Stimulated activated CD4-positive, alpha-beta T cell treated with anti-CD3 and anti-CD28 coated beads, Interleukin-12 subunit alpha, Interleukin-12 subunit beta, amount 100 ng/mL, for 24 hours (primary cell): ENCODE results near the gene LRBA.
"Not testable (repeated sequence)": the region's sequence is repeated elsewhere in the genome, so short reads cannot be mapped to it uniquely, and the experiment has no call there.

Experiments
- DNase-seq, 2 experiments: peaks; one replicate each; pipeline ENCODE4 v3.0.0-alpha.2; 2020; ENCODE audit warnings: low read depth in 2 of 2

Gene LRBA

GRCh38 chr4:150943126-150943525, 72.0 kb downstream of the LRBA start:
- no peak for DNase-seq

DNA sequence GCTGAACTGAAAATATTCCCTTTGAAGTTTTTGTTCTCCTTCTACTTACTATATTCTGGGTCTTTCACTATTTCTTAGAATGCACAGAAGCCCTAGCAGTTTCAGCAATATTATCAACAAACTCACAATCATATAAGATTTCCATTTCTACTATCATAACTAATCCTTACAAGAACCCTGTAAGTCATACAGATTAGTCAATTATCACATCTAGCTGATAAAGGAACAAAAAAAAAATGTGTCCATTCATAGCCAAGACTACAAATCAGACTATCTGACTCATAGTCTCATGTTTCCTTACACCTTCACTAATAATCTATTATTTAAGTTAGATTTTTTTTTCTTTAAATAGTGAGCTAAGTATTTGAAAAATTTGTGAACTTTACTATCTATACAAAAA, 72.5 kb downstream of the LRBA start:
- no peak for DNase-seq

GRCh38 chr4:150940123-150940522, 75.0 kb downstream of the LRBA start:
- DNase-seq: no peak

GRCh38 chr4:150939530-150939929, 75.6 kb downstream of the LRBA start:
- DNase-seq: no peak

GRCh38 chr4:150938873-150939499, 76.1 kb downstream of the LRBA start:
- DNase-seq: no peak

DNA sequence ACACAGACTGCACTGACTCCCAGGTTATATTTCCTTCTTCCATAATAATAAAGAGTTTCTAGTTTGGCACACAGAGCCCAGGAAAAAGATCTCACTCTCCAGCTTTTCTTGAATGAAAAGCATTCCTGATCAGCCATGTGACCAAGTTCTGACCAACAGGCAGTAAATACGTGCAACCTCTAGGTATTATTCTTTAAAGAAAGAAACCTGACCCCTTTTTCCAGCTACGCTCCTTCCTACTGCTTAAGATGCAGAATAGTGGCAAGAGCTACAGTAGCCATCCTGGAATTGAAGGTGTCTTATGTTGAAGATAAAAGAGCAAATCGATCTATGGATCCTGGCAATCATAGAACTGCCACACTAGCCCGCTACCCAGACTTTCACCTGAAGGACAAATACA, 76.7 kb downstream of the LRBA start:
- no peak for DNase-seq

- DNase-seq: no peak
These were observed 81.1 kb downstream of the LRBA start for GRCh38 chr4:150934022-150934421.

- no peak for DNase-seq
These were observed 83.3 kb downstream of the LRBA start for GRCh38 chr4:150931796-150932195.

DNA sequence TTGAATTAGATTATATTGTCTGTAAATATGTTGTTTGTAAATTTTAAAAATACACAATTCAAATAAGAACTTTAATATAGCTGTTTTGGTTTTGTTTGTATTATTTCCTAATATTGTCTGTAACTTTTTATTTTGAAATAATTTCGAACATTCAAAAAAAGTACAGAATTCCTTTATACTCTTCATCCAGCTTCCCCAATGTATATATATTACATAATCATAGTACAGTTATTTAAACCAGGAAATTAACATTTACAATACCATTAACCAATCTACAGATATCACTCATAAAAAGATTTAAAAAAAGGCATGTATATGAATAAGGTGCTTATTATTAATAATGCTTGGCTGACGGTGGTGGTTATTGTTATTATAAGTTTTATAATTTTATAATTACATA, 84.1 kb downstream of the LRBA start:
- no peak for DNase-seq

DNA sequence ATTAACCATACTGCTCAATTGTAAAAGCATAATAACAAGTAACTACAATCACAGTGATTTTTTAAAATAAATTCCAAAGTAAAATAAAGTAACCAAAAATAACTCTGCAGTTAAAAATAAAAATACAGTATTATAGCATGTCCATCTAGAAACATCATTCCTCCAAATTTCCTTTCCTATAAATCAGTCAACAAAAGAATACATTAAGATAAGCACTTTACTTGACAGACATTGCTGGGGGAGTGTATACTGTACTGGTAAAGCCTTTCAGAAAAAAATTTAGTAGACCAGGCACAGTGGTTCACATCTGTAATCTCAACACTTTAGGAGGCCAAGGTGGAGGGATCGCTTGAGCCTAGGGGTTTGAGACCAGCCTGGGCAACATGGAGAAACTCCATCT, 91.1 kb downstream of the LRBA start:
- no peak for DNase-seq

DNA sequence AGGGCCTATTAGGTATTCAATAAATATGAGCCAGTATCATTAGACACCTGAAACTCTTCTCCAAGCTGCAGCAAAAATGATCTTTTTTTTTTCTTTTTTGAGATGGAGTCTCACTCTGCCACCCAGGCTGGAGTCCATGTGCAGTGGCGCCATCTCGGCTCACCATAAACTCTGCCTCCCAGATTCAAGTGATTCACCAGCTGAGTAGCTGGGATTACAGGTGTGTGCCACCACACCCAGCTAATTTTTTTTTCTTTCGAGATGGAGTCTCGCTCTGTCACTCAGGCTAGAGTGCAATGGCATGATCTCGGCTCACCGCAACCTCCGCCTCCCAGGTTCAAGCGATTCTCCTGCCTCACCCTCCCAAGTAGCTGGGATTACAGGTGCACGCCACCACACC, 93.6 kb downstream of the LRBA start:
- DNase-seq: not testable (repeated sequence)

GRCh38 chr4:150918562-150918961, 96.5 kb downstream of the LRBA start:
- DNase-seq: not testable (repeated sequence)

DNA sequence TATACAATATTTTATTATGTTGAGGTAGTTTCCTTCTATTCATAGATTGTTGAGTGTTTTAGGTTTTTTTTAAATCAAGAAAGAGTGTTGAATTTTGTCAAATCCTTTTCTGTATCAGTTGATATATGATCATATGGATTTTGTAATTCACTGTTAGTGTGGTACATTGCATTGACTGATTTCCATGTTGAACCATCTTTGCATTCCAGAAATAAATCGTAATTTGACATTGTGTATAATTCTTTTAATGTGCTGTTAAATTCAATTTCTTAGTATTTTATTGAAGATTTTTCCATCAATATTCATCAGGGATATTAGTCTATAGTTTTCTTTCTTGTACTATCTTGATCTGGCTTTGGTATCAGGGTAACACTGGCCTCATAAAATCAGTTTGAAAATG, 103.8 kb downstream of the LRBA start:
- no peak for DNase-seq

DNA sequence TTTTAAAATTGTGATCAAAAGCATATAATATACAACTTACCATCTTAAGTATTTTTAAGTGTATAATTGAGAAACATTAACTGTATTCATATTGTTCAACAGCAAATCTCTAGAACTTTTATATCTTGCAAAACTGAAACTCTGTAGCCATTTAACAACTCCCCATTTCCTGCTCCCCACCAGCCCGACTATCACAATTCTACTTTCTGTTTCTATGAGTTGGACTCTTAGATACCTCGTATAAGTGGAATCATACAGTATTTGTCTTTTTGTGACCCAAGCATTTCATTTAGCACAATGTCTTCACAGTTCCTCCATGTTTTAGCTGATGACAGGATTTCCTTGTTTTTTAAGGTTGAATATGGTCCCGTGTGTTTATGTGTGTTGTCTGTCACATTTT, 106.0 kb downstream of the LRBA start:
- DNase-seq: no peak

GRCh38 chr4:150906987-150907633, 108.0 kb downstream of the LRBA start:
- DNase-seq: no peak

DNA sequence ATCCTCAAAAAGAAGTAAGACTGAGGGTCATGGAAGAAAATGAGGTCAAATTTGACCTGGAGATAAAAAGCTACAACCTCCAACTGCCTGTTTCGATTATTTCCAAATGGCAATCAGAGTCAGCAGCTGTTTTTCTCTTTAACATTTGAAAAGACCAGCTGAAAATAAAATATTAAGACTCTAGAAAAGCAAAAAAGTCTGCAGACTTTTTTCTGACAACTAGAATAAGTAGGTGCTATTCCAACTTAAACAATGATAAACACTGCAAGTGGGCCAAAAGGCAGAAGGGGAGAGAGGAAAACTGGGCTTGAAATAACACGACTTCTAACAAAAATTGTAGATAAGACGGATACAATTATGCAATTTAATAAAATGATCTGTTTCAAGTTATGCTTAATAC, 110.4 kb downstream of the LRBA start:
- no peak for DNase-seq

DNA sequence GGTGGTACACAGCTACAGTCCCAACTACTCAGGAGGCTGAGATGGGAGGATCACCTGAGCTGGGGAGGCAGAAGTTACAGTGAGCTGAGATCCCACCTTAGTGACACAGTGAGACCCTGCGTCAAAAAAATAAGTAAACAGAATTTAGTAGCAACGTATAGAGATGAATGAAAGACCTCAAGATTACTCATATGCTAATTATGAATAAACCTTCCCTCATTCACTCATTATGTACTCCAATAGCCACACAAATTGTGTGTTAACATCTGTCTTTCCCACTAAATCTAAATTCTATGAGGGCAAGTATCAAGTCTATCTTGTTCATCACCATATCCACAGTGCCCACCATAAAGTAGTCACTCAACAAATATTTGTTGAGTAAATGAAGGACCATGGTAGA, 111.5 kb downstream of the LRBA start:
- DNase-seq: no peak

GRCh38 chr4:150896497-150896896, 118.6 kb downstream of the LRBA start:
- no peak for DNase-seq

DNA sequence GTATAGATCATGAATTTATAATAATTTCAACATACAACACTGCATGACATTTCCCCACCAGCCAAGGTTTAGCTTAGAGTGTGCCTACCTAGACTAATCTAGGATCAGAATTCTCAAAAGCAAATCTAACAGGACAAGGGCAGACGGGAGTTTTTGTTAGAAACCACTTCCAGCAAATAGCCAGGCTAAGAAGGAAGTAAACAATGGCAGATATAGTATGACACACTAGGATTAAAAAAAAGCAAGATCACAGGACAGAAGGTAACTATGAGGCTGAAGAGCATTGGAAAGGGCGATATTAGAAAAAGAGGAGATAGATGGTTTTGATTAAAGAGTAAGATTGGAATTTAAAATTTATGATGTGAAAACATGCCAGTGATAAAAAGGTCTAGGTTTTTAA, 124.8 kb downstream of the LRBA start:
- DNase-seq: no peak

- no peak for DNase-seq
These were observed 125.8 kb downstream of the LRBA start for GRCh38 chr4:150889306-150889705.

DNA sequence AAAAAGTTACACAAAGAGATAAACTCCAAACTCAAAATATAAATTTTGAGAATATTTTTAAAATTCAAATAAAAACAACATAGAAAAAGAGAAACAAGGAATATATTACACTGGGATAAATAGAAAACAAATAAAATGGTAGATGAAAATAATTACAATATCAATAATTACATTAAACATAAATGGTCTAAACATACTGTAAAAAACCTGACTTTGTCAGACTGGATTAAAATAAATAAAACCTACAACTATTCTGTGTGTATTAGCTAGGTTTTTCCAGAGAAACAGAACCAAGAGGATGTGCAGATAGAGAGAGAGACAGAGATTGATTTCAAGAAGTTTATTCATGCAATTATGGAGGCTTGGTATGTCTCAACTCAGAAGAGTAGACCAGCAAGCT, 126.5 kb downstream of the LRBA start:
- no peak for DNase-seq

GRCh38 chr4:150888217-150888616, 126.9 kb downstream of the LRBA start:
- DNase-seq: no peak

GRCh38 chr4:150886597-150886996, 128.5 kb downstream of the LRBA start:
- no peak for DNase-seq

DNA sequence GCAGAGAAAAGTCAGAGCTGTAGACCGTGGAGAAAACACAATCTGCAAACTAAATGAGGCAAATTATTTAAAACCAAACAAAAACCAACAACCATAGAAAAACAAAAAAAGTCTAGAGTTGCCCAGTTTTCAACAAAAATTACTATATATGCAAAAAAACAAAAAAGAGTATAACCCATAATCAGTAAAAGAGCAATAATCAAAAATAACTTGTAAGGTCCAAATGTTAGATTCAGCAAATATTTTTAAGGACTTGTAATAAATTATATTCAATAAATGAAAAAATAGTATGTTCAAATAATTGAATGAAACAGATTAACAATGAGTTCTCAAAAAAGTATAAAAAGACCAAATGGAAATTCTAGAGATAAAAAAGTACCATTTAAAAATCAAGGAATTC, 130.5 kb downstream of the LRBA start:
- no peak for DNase-seq
